H1 (cell line): ENCODE data around the gene DELE1. TPM values are rescaled to one million over a fixed set of nuclear protein-coding genes. Genes with fewer than 3 reads are reported as not detected.

Experiments used
- CTCF ChIA-PET: fragments of 300-600 bp; sonication (Branson Sonifier 250); formaldehyde crosslinking; loops from one replicate; lab custom pipeline; 2021; ENCODE audit not compliant: partially characterized antibody; lab: Charles Lee
- POLR2A ChIA-PET: fragments of 300-600 bp; sonication (Branson Sonifier 250); formaldehyde crosslinking; loops from one replicate; lab custom pipeline; 2021; ENCODE audit warnings: inconsistent platforms; ENCODE audit not compliant: partially characterized antibody; lab: Charles Lee
- DNase-seq, 2 experiments: peaks; one replicate each; pipeline versions ENCODE4 v3.0.0 to v3.0.0-alpha.2; 2010 to 2022; ENCODE audit warnings: low spot score in 2 of 2, low read depth in 1 of 2, mixed read lengths in 1 of 2
- FAIRE-seq: peaks from 2 replicates; lab custom pipeline; 2011; peaks lifted over from hg19 to GRCh38; lab: Jason Lieb, UNC
- H2AFZ ChIP-seq: 2 replicates; pipeline ENCODE4 v1.8.1; 2012; ENCODE audit warnings: low read length, inconsistent platforms
- H2AK5ac ChIP-seq: 2 replicates; pipeline ENCODE4 v1.6.1; 2013; ENCODE audit warnings: low read depth, low read length
- H2BK120ac ChIP-seq: replicated peaks from 2 replicates; pipeline ENCODE3; 2013; ENCODE audit warnings: low read depth, low read length, inconsistent platforms
- H2BK12ac ChIP-seq: 2 replicates; pipeline ENCODE4 v1.6.1; 2013; ENCODE audit warnings: low read depth, low read length
- H2BK15ac ChIP-seq: 2 replicates; pipeline ENCODE4 v1.6.1; 2013; ENCODE audit warnings: low read length
- H2BK20ac ChIP-seq: 2 replicates; pipeline ENCODE4 v1.6.1; 2013; ENCODE audit warnings: low read length
- H2BK5ac ChIP-seq: 2 replicates; pipeline ENCODE4 v1.6.1; 2013; ENCODE audit warnings: low read depth, low read length
- H3K14ac ChIP-seq: 2 replicates; pipeline ENCODE4 v1.6.1; 2013; ENCODE audit warnings: inconsistent platforms; ENCODE audit not compliant: insufficient read length
- H3K18ac ChIP-seq: 2 replicates; pipeline ENCODE4 v1.6.1; 2013; ENCODE audit warnings: low read length; ENCODE audit errors: extremely low read depth
- H3K23ac ChIP-seq: 2 replicates; pipeline ENCODE4 v1.6.1; 2013; ENCODE audit warnings: inconsistent platforms; ENCODE audit not compliant: insufficient read length
- H3K23me2 ChIP-seq: 2 replicates; pipeline ENCODE4 v1.6.1; 2013; ENCODE audit warnings: low read depth, low read length
- H3K27ac ChIP-seq: 2 replicates; pipeline ENCODE4 v1.6.1; 2011; ENCODE audit warnings: low read depth, low read length, inconsistent platforms
- H3K27me3 ChIP-seq, 4 experiments: replicated peaks in 1 of 4; 1 replicate in 1 of 4; 2 replicates in 3 of 4; pipeline versions ENCODE4 v1.6.1 to v1.8.1; 2011 to 2013; ENCODE audit warnings: low read length in 3 of 4, mild to moderate bottlenecking in 3 of 4, inconsistent platforms in 2 of 4, mixed read lengths in 2 of 4, moderate library complexity in 1 of 4; ENCODE audit not compliant: control insufficient read depth in 3 of 4, insufficient read depth in 3 of 4; ENCODE audit errors: extremely low read depth in 1 of 4
- H3K36me3 ChIP-seq, 4 experiments: 2 replicates each; pipeline versions ENCODE4 v1.6.1 to v1.8.1; 2011 to 2013; ENCODE audit warnings: mild to moderate bottlenecking in 4 of 4, low read length in 3 of 4, moderate library complexity in 2 of 4, control low read depth in 1 of 4, inconsistent platforms in 1 of 4; ENCODE audit not compliant: insufficient read depth in 4 of 4, control insufficient read depth in 2 of 4
- H3K4ac ChIP-seq: replicated peaks from 2 replicates; pipeline ENCODE3; 2013; ENCODE audit warnings: low read length, low read depth, mixed read lengths, inconsistent platforms; ENCODE audit not compliant: insufficient read length
- H3K4me1 ChIP-seq, 4 experiments: replicated peaks in 1 of 4; 1 replicate in 1 of 4; 2 replicates in 3 of 4; pipeline versions ENCODE4 v1.6.1 to v1.8.1; 2011 to 2013; ENCODE audit warnings: low read length in 3 of 4, inconsistent platforms in 2 of 4, mixed read lengths in 1 of 4; ENCODE audit not compliant: insufficient read depth in 4 of 4, control insufficient read depth in 3 of 4
- H3K4me2 ChIP-seq, 2 experiments: 2 replicates each; pipeline versions ENCODE4 v1.6.1 to v1.8.1; 2011 to 2013; ENCODE audit warnings: low read depth in 2 of 2, low read length in 2 of 2, control low read depth in 1 of 2, inconsistent platforms in 1 of 2, mild to moderate bottlenecking in 1 of 2; ENCODE audit not compliant: insufficient read depth in 1 of 2
- H3K4me3 ChIP-seq, 4 experiments: fragments of 200-600, 300-600 bp in 1 of 4; sonication (generic), shearing (Covaris generic), sonication (Bioruptor Twin) in 1 of 4; 2 replicates each; pipeline versions ENCODE4 v1.5.1 to v1.8.1; 2011 to 2016; ENCODE audit warnings: low read length in 4 of 4, low read depth in 3 of 4, control low read depth in 2 of 4, inconsistent platforms in 2 of 4, mild to moderate bottlenecking in 2 of 4, mixed read lengths in 1 of 4, moderate library complexity in 1 of 4; ENCODE audit not compliant: insufficient read depth in 2 of 4; ENCODE audit errors: extremely low read depth in 1 of 4
- H3K56ac ChIP-seq: replicated peaks from 2 replicates; pipeline ENCODE3; 2013; ENCODE audit warnings: low read depth, mild to moderate bottlenecking, mixed read lengths, low read length, inconsistent platforms; ENCODE audit not compliant: insufficient read length
- H3K79me1 ChIP-seq: 2 replicates; pipeline ENCODE4 v1.6.1; 2013; ENCODE audit warnings: low read depth, low read length, control low read depth
- H3K79me2 ChIP-seq, 2 experiments: 2 replicates each; pipeline versions ENCODE4 v1.6.1 to v1.8.1; 2012 to 2013; ENCODE audit warnings: low read length in 2 of 2, mild to moderate bottlenecking in 2 of 2, inconsistent platforms in 1 of 2; ENCODE audit not compliant: insufficient read depth in 2 of 2, control insufficient read depth in 1 of 2
- H3K9ac ChIP-seq, 4 experiments: replicated peaks in 1 of 4; 1 replicate in 1 of 4; 2 replicates in 3 of 4; pipeline versions ENCODE4 v1.6.1 to v1.8.1; 2011 to 2013; ENCODE audit warnings: low read depth in 3 of 4, low read length in 3 of 4, control low read depth in 2 of 4, mild to moderate bottlenecking in 2 of 4, moderate library complexity in 2 of 4, inconsistent platforms in 1 of 4; ENCODE audit errors: extremely low read depth in 1 of 4
- H3K9me3 ChIP-seq, 2 experiments: 2 replicates each; pipeline versions ENCODE4 v1.6.1 to v1.8.1; 2012 to 2013; ENCODE audit warnings: mild to moderate bottlenecking in 2 of 2, moderate library complexity in 2 of 2, control low read depth in 1 of 2, inconsistent platforms in 1 of 2, low read depth in 1 of 2, low read length in 1 of 2, mixed read lengths in 1 of 2; ENCODE audit not compliant: insufficient read depth in 2 of 2
- H4K20me1 ChIP-seq, 2 experiments: replicated peaks in 1 of 2; 2 replicates each; pipeline versions ENCODE3 to v1.8.1; 2011 to 2013; ENCODE audit warnings: inconsistent platforms in 2 of 2, low read length in 2 of 2, mild to moderate bottlenecking in 1 of 2; ENCODE audit not compliant: insufficient read depth in 2 of 2, control insufficient read depth in 1 of 2
- H4K5ac ChIP-seq: 2 replicates; pipeline ENCODE4 v1.6.1; 2013; ENCODE audit warnings: low read length, low read depth, mixed read lengths, inconsistent platforms; ENCODE audit not compliant: insufficient read length
- H4K8ac ChIP-seq: 2 replicates; pipeline ENCODE4 v1.8.0; 2013; ENCODE audit warnings: mild to moderate bottlenecking, moderate library complexity, low read length, inconsistent platforms; ENCODE audit not compliant: insufficient read depth; ENCODE audit errors: extremely low read depth
- H4K91ac ChIP-seq: replicated peaks from 2 replicates; pipeline ENCODE3; 2013; ENCODE audit warnings: low read length, mixed read lengths, inconsistent platforms; ENCODE audit not compliant: insufficient read length
- WGBS, 2 experiments: shearing (Covaris generic) in 1 of 2; methylation state at CpG; one replicate each; pipeline versions ENCODE4 v1.1.6 to v1.1.7; 2013 to 2015; ENCODE audit warnings: low lambda C conversion rate in 2 of 2, mixed read lengths in 2 of 2, inconsistent platforms in 1 of 2, low coverage in 1 of 2, missing lambda C conversion rate in 1 of 2; ENCODE audit not compliant: insufficient replicate concordance in 2 of 2, insufficient coverage in 1 of 2, insufficient read length in 1 of 2; ENCODE audit errors: extremely low coverage in 1 of 2, missing lambda C conversion rate in 1 of 2; 5-methylcytosine and 5-hydroxymethylcytosine counted together
- polyA plus RNA-seq, 7 experiments: library from polyadenylated mRNA; depleted of rRNA in 3 of 7; stranded (reverse) in 5 of 7; unstranded in 2 of 7; fragments of >200 nt in 5 of 7; fragments of 200-250 nt in 2 of 7; gene quantifications; 1 replicate in 5 of 7; 2 replicates in 1 of 7; 4 replicates in 1 of 7; pipeline versions ENCODE4 v1.2.1 to v1.2.3, GENCODE V29; 2011 to 2013; ENCODE audit warnings: missing spikeins in 2 of 7, mixed read lengths in 2 of 7
- total RNA-seq: library from RNA; stranded (reverse); fragmentation: NEBNext Ultra II Directional; extraction: Animal tissue kit (Norgen Biotek cat#: 25700); gene quantifications from 2 replicates; pipeline ENCODE4 v1.2.1, GENCODE V29; 2021

The DELE1 gene
- total and polyA plus RNA-seq, 2 of the 8 experiments (the other 6 are each of a cell fraction or from before 2014, with no cell fraction given): 61.4 to 114 TPM

GRCh38 chr5:141968914-141969608, 45.4 kb downstream of the DELE1 start, which contains the start of gene RNF14:
RNF14 (plus strand) TSS chr5:141969105; CDS start chr5:141973589, 4,484 bp downstream.
- Histone ChIP-seq H3K23ac (no peak within 1 kb of the TSS), H2AFZ (peak within 1 kb of the TSS; percentile 99), H3K27me3 (no peaks in the 10 kb centered on the region), H4K20me1 (no peaks in the 10 kb centered on the region), H3K9ac (peak within 1 kb of the TSS; percentile 63 to 79 (median 69)), H3K18ac (peak within 1 kb of the TSS; percentile 93), H2BK120ac (no peak within 1 kb of the TSS), H4K91ac (peak within 1 kb of the TSS; percentile 31), H4K5ac (peak within 1 kb of the TSS; percentile 79), H3K56ac (peak within 1 kb of the TSS; percentile 84), H3K14ac (no peak within 1 kb of the TSS), H2BK12ac (peak within 1 kb of the TSS; percentile 68; the same call in 1 of the 2 replicates), H3K79me1 (no peaks in the 10 kb centered on the region), H2BK20ac (no peak within 1 kb of the TSS), H3K4ac (peak within 1 kb of the TSS; percentile 28), H3K36me3 (peaks cover 0 to 4% (median under 1%) of the 10 kb centered on the region in 4 experiments; a peak in 2 of 8 replicates), H3K9me3 (no peaks in the 10 kb centered on the region), H3K4me3 (peak within 1 kb of the TSS; percentile 63 to 77 (median 70)), H2BK5ac (peak within 1 kb of the TSS; percentile 86; the same call in 1 of the 2 replicates), H3K4me2 (peak within 1 kb of the TSS; percentile 77 to 90), H2BK15ac (0 out of 2 replicates have a peak within 1 kb of the TSS, but pooled peaks have one; percentile 72), H3K79me2 (no peaks in the 10 kb centered on the region), H2AK5ac (no peak within 1 kb of the TSS), H4K8ac (peak within 1 kb of the TSS; percentile 86; the same call in 1 of the 2 replicates), H3K27ac (peak within 1 kb of the TSS; percentile 74), H3K23me2 (peaks cover 6% of the 10 kb centered on the region), H3K4me1 (peaks cover 0 to 6% (median 3%) of the 10 kb centered on the region in 4 experiments; a peak in 3 of 7 replicates)
- CTCF ChIA-PET: interaction anchor here (0.6 to 6.0 kb wide), 51 partner anchors 9 to 581 kb away, joined by 3 to 40 read pairs (median 4); partner anchors contain the start of genes DIAPH1, GNPDA1, HDAC3 and PCDH1
- peak; percentile 89 to 97 for DNase-seq
- WGBS, 2 experiments: 3% methylated on average over 47 of the region's 63 CpGs; no CpG with 5 or more reads in 1 of the 2 experiments
- POLR2A ChIA-PET: interaction anchor here (0.7 to 2.2 kb wide), 15 partner anchors 8 to 353 kb away, joined by 3 to 10 read pairs (median 4); partner anchors contain the start of genes ARAP3, DIAPH1, GNPDA1 and PCDH1
- FAIRE-seq: no peak
